H9 (cell line): ENCODE results near the gene DMRT1. TPM values are rescaled to one million over a fixed set of nuclear protein-coding genes. Genes with fewer than 3 reads are reported as not detected.

Experiments used
- DNase-seq: peaks from one replicate; pipeline ENCODE4 v3.0.0-alpha.2; 2017
- H2AFZ ChIP-seq: one replicate; pipeline ENCODE4 v1.6.1; 2013; ENCODE audit warnings: mild to moderate bottlenecking, low read length, control low read depth, moderate library complexity
- H2AK5ac ChIP-seq: 2 replicates; pipeline ENCODE4 v1.6.1; 2013; ENCODE audit warnings: low read length, control low read depth, mixed read lengths; ENCODE audit not compliant: insufficient read length
- H2BK120ac ChIP-seq: one replicate; pipeline ENCODE4 v1.6.1; 2013; ENCODE audit warnings: low read depth, mild to moderate bottlenecking, low read length, control low read depth, inconsistent platforms; ENCODE audit not compliant: poor library complexity, severe bottlenecking
- H2BK12ac ChIP-seq: 2 replicates; pipeline ENCODE4 v1.6.1; 2013; ENCODE audit warnings: low read length, control low read depth, mixed read lengths, low read depth; ENCODE audit not compliant: insufficient read length
- H2BK15ac ChIP-seq: 2 replicates; pipeline ENCODE4 v1.6.1; 2013; ENCODE audit warnings: low read depth, low read length, control low read depth
- H2BK20ac ChIP-seq: one replicate; pipeline ENCODE4 v1.6.1; 2013; ENCODE audit warnings: low read depth, mild to moderate bottlenecking, low read length, control low read depth, inconsistent platforms; ENCODE audit not compliant: poor library complexity, severe bottlenecking
- H2BK5ac ChIP-seq: 2 replicates; pipeline ENCODE4 v1.6.1; 2013; ENCODE audit warnings: low read length, control low read depth, mixed read lengths; ENCODE audit not compliant: insufficient read length
- H3K14ac ChIP-seq: 2 replicates; pipeline ENCODE4 v1.6.1; 2013; ENCODE audit warnings: low read length, control low read depth; ENCODE audit not compliant: insufficient read depth
- H3K18ac ChIP-seq: 2 replicates; pipeline ENCODE4 v1.6.1; 2013; ENCODE audit warnings: low read depth, mild to moderate bottlenecking, mixed read lengths, low read length, control low read depth; ENCODE audit not compliant: insufficient read length
- H3K23ac ChIP-seq: 2 replicates; pipeline ENCODE4 v1.6.1; 2013; ENCODE audit warnings: low read length, control low read depth, mixed read lengths, low read depth; ENCODE audit not compliant: insufficient read length
- H3K23me2 ChIP-seq: 2 replicates; pipeline ENCODE4 v1.6.1; 2013; ENCODE audit warnings: low read depth, mild to moderate bottlenecking, mixed read lengths, low read length, control low read depth; ENCODE audit not compliant: insufficient read length, poor library complexity, severe bottlenecking
- H3K27ac ChIP-seq: 2 replicates; pipeline ENCODE4 v1.5.1; 2013; ENCODE audit warnings: low read length, control low read depth, mixed read lengths, low read depth; ENCODE audit not compliant: insufficient read length
- H3K27me3 ChIP-seq: 2 replicates; pipeline ENCODE4 v1.6.1; 2013; ENCODE audit warnings: low read length, control low read depth, inconsistent platforms; ENCODE audit not compliant: insufficient read depth
- H3K4ac ChIP-seq: 2 replicates; pipeline ENCODE4 v1.6.1; 2013; ENCODE audit warnings: low read depth, mild to moderate bottlenecking, control low read depth, inconsistent platforms, low read length, moderate library complexity
- H3K4me1 ChIP-seq: 2 replicates; pipeline ENCODE4 v1.6.1; 2013; ENCODE audit warnings: low read length, control low read depth, inconsistent platforms; ENCODE audit not compliant: insufficient read depth
- H3K4me2 ChIP-seq: 2 replicates; pipeline ENCODE4 v1.6.1; 2013; ENCODE audit warnings: low read length, control low read depth, mixed read lengths; ENCODE audit not compliant: insufficient read length, insufficient read depth
- H3K56ac ChIP-seq: 2 replicates; pipeline ENCODE4 v1.6.1; 2013; ENCODE audit warnings: low read depth, mild to moderate bottlenecking, mixed read lengths, low read length, control low read depth; ENCODE audit not compliant: insufficient read length
- H3K79me1 ChIP-seq: 2 replicates; pipeline ENCODE4 v1.6.1; 2013; ENCODE audit warnings: low read depth, mild to moderate bottlenecking, moderate library complexity, low read length, control low read depth, inconsistent platforms; ENCODE audit not compliant: insufficient read depth, poor library complexity, severe bottlenecking
- H3K79me2 ChIP-seq: 2 replicates; pipeline ENCODE4 v1.6.1; 2013; ENCODE audit warnings: low read length, control low read depth, inconsistent platforms; ENCODE audit not compliant: insufficient read depth
- H3K9ac ChIP-seq: 2 replicates; pipeline ENCODE4 v1.6.1; 2013; ENCODE audit warnings: low read length, control low read depth, mixed read lengths; ENCODE audit not compliant: insufficient read length; ENCODE audit errors: extremely low read depth
- H3K9me3 ChIP-seq: one replicate; pipeline ENCODE4 v1.6.1; 2013; ENCODE audit warnings: low read depth, low read length, inconsistent platforms; ENCODE audit not compliant: control insufficient read depth
- H3T11ph ChIP-seq: one replicate; pipeline ENCODE4 v1.6.1; 2013; ENCODE audit warnings: mild to moderate bottlenecking, low read length, control low read depth, inconsistent platforms
- H4K20me1 ChIP-seq: one replicate; pipeline ENCODE4 v1.6.1; 2013; ENCODE audit not compliant: control insufficient read depth, insufficient read length, insufficient read depth
- H4K5ac ChIP-seq: 2 replicates; pipeline ENCODE4 v1.6.1; 2013; ENCODE audit warnings: low read depth, mild to moderate bottlenecking, mixed read lengths, low read length, control low read depth; ENCODE audit not compliant: insufficient read length
- H4K8ac ChIP-seq: replicated peaks from 2 replicates; pipeline ENCODE4 v1.6.1; 2013; ENCODE audit warnings: low read length, control low read depth, mixed read lengths, low read depth; ENCODE audit not compliant: insufficient read length
- H4K91ac ChIP-seq: 2 replicates; pipeline ENCODE4 v1.6.1; 2013; ENCODE audit warnings: low read depth, mild to moderate bottlenecking, moderate library complexity, mixed read lengths, low read length, control low read depth; ENCODE audit not compliant: insufficient read length
- H3K27ac Mint-ChIP-seq, 3 experiments: 2 replicates in 2 of 3; 3 replicates in 1 of 3; pipeline ENCODE4 v1.8.0; 2020 to 2021; ENCODE audit warnings: mixed read lengths in 3 of 3, mild to moderate bottlenecking in 1 of 3, moderate library complexity in 1 of 3
- H3K27me3 Mint-ChIP-seq: 2 replicates; pipeline ENCODE4 v1.8.0; 2021; ENCODE audit warnings: low read depth, mild to moderate bottlenecking, moderate library complexity, mixed read lengths
- H3K36me3 Mint-ChIP-seq, 3 experiments: 2 replicates in 2 of 3; 3 replicates in 1 of 3; pipeline ENCODE4 v1.8.0; 2020 to 2021; ENCODE audit warnings: low read depth in 3 of 3, mixed read lengths in 3 of 3; ENCODE audit not compliant: insufficient read depth in 1 of 3
- H3K4me1 Mint-ChIP-seq, 2 experiments: 2 replicates each; pipeline ENCODE4 v1.8.0; 2020; ENCODE audit warnings: mixed read lengths in 2 of 2
- H3K4me3 Mint-ChIP-seq, 2 experiments: 2 replicates in 1 of 2; 3 replicates in 1 of 2; pipeline ENCODE4 v1.8.0; 2020 to 2021; ENCODE audit warnings: mild to moderate bottlenecking in 2 of 2, mixed read lengths in 2 of 2, moderate library complexity in 1 of 2
- H3K9me3 Mint-ChIP-seq, 2 experiments: 2 replicates in 1 of 2; 3 replicates in 1 of 2; pipeline ENCODE4 v1.8.0; 2020; ENCODE audit warnings: mild to moderate bottlenecking in 2 of 2, mixed read lengths in 2 of 2, moderate library complexity in 1 of 2
- CTCF ChIP-seq: fragments of 200-600 bp; sonication (generic); conservative IDR thresholded peaks from 3 replicates; pipeline ENCODE4 v1.8.0; 2021; ENCODE audit warnings: antibody characterized with exemption, mild to moderate bottlenecking
- WGBS: extraction: QIAGEN DNeasy Blood & Tissue Kit; methylation state at CpG from one replicate; pipeline ENCODE4 v1.1.7; 2013; ENCODE audit warnings: missing lambda C conversion rate, low lambda C conversion rate, mixed read lengths; ENCODE audit not compliant: insufficient read length; ENCODE audit errors: extremely low coverage; 5-methylcytosine and 5-hydroxymethylcytosine counted together
- total RNA-seq: library from RNA; stranded (reverse); gene quantifications from 2 replicates; pipeline ENCODE4 v1.2.1, GENCODE V29; 2021

The DMRT1 gene
- total RNA-seq, 1 experiment from 2014 or later = not detected

- H3K27ac ChIP-seq = no peak overlapping the region
- no peak for TF ChIP-seq CTCF
- H3K27me3 Mint-ChIP-seq = peaks cover 7% of the 10 kb centered on the region
- no peaks in the 10 kb centered on the region for H3K9me3 Mint-ChIP-seq
- H3K23ac ChIP-seq = no peak overlapping the region
- H3K14ac ChIP-seq = no peak overlapping the region
- no peak overlapping the region for H3K18ac ChIP-seq
- no peak overlapping the region for H3K27ac Mint-ChIP-seq
- no peaks in the 10 kb centered on the region for H4K20me1 ChIP-seq
- no peak overlapping the region for H3T11ph ChIP-seq
- H2AFZ ChIP-seq = no peak overlapping the region
- peaks cover 4% of the 10 kb centered on the region; the same call in 1 of the 2 replicates for H3K4me1 ChIP-seq
- peaks cover 0 to 7% of the 10 kb centered on the region in 2 experiments; a peak in 2 of 4 replicates for H3K4me1 Mint-ChIP-seq
- no peaks in the 10 kb centered on the region for H3K9me3 ChIP-seq
- no peak overlapping the region for H2AK5ac ChIP-seq
- no peaks in the 10 kb centered on the region for H3K36me3 Mint-ChIP-seq
- H3K4me2 ChIP-seq = no peak overlapping the region
- no peak overlapping the region for H3K4me3 Mint-ChIP-seq
- no peak overlapping the region for H3K56ac ChIP-seq
- H4K91ac ChIP-seq = no peak overlapping the region
- no peak overlapping the region for H2BK12ac ChIP-seq
- no peak overlapping the region for H3K4ac ChIP-seq
- no peak overlapping the region for H4K5ac ChIP-seq
- H2BK5ac ChIP-seq = no peak overlapping the region
- no peak overlapping the region for H2BK15ac ChIP-seq
- no peaks in the 10 kb centered on the region for H3K79me2 ChIP-seq
- DNase-seq = no peak
- no peak overlapping the region for H3K9ac ChIP-seq
- H4K8ac ChIP-seq = no peak overlapping the region
- WGBS = no CpG with 5 or more reads among the region's 3 CpGs
- H3K23me2 ChIP-seq = no peaks in the 10 kb centered on the region
- no peak overlapping the region for H2BK120ac ChIP-seq
- H3K79me1 ChIP-seq = no peaks in the 10 kb centered on the region
- H3K27me3 ChIP-seq = no peaks in the 10 kb centered on the region
- no peak overlapping the region for H2BK20ac ChIP-seq
Measured at GRCh38 chr9:917730-918129, 76.2 kb downstream of the DMRT1 start.
